ENCODE results near the gene CHPF.

The CHPF gene

DNA sequence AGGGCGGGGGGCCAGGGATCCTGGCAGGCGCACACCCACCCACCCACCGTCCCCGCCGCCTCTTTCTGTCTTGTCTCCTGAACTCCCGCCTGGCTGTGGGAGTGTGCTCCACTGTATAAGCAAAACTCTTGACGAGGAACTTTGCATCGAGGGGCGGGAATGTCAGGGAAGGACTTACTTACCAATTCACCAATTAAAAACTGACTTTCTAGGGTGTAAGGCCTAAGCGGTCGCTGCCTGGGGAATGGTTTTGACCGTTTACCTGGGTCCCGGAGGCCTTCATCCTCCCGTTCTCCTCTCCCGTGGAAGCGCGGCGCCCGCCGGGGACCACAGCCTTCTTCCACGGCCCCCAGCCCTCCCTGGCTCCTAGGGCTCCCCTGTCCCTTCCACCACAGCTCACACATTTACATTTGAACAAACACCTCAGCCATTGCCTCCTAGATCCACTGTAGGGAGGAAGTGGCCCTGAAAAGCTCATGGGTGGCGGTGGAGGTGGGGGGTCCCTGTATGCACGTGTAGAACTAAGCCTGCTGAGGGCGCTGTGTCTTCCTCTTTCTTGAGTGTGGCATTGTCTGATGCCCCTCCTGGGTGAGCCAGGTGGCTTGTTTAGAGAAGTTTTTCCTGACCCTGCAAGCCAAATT, 20.5 kb downstream of the CHPF start:
- Histone ChIP-seq H3K4me1 (ENCODE audit: insufficient read depth, low read length) (peaks cover 26% of the 10 kb centered on the region), H3K36me3 (ENCODE audit: insufficient read depth, low read length) (no peaks in the 10 kb centered on the region), H3K9ac (ENCODE audit: low read depth, low read length) (peak overlapping the region; percentile 42), H3K9me3 (ENCODE audit: control insufficient read depth, insufficient read depth, low read length) (no peaks in the 10 kb centered on the region)

GRCh38 chr2:219522111-219523030, 21.2 kb downstream of the CHPF start:
- Histone ChIP-seq H3K9ac (ENCODE audit: low read depth, low read length) (peak overlapping the region; percentile 42; the same call in 1 of the 2 replicates), H3K36me3 (ENCODE audit: insufficient read depth, low read length) (no peaks in the 10 kb centered on the region), H3K9me3 (ENCODE audit: control insufficient read depth, insufficient read depth, low read length) (no peaks in the 10 kb centered on the region), H3K4me1 (ENCODE audit: insufficient read depth, low read length) (peaks cover 26% of the 10 kb centered on the region)

- Histone ChIP-seq H3K9ac (ENCODE audit: low read depth, low read length) (0 out of 2 replicates have a peak overlapping the region, but pooled peaks have one; percentile 36), H3K9me3 (ENCODE audit: control insufficient read depth, insufficient read depth, low read length) (no peaks in the 10 kb centered on the region), H3K4me1 (ENCODE audit: insufficient read depth, low read length) (peaks cover 26% of the 10 kb centered on the region), H3K36me3 (ENCODE audit: insufficient read depth, low read length) (no peaks in the 10 kb centered on the region)
Observed at GRCh38 chr2:219521066-219521880, 22.3 kb downstream of the CHPF start.

GRCh38 chr2:219520079-219520478, 23.5 kb downstream of the CHPF start:
- Histone ChIP-seq H3K36me3 (ENCODE audit: insufficient read depth, low read length) (no peaks in the 10 kb centered on the region), H3K9me3 (ENCODE audit: control insufficient read depth, insufficient read depth, low read length) (no peaks in the 10 kb centered on the region), H3K9ac (ENCODE audit: low read depth, low read length) (no peak overlapping the region), H3K4me1 (ENCODE audit: insufficient read depth, low read length) (peaks cover 26% of the 10 kb centered on the region)

- H3K9me3 ChIP-seq (ENCODE audit: control insufficient read depth, insufficient read depth, low read length) = no peaks in the 10 kb centered on the region
- peaks cover 27% of the 10 kb centered on the region for H3K4me1 ChIP-seq (ENCODE audit: insufficient read depth, low read length)
- H3K9ac ChIP-seq (ENCODE audit: low read depth, low read length) = no peak overlapping the region
- no peaks in the 10 kb centered on the region for H3K36me3 ChIP-seq (ENCODE audit: insufficient read depth, low read length)
Observed at GRCh38 chr2:219519526-219519916, 24.1 kb downstream of the CHPF start.

DNA sequence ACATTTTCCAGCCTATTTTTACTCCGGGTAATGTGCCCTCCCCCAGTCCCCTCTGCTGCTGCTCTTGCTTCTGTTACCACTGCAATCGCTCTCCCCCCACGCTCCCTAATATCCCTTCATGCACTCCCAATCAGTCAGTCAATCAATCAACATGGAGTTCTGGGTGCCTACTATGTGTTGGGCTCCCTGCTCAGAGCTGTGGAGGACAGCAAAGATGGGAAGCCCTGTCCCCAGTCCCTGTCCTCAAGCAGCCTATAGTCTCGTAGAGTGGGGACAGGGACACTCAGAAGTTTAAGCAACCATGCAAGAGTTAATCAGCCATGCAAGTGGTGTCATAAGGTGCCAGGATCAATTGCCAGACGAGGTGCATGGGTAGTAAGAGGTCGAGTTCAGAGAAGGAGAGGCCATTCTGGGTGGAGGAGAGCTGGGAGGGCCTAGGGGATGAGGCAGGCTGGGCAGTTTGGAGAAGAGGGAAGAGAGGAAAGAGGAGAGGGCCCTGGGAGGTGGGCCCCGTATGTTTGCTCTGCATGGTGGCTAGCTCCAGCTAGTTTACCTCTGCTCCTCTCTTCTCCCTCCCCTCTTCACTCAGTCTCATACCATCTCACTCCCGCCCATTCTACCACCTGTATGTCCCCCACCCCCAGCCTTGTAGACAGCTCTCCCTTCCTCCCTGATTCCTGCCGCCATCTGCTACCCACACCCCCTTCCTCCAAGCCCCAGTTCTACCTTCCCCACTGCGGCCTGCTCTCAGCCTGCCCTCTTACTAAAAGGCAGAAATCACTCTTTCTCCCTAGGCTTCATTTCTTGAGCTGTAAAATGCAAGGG, 25.4 kb downstream of the CHPF start:
- Histone ChIP-seq H3K9ac (ENCODE audit: low read depth, low read length) (no peak overlapping the region), H3K9me3 (ENCODE audit: control insufficient read depth, insufficient read depth, low read length) (no peaks in the 10 kb centered on the region), H3K4me1 (ENCODE audit: insufficient read depth, low read length) (peaks cover 40% of the 10 kb centered on the region), H3K36me3 (ENCODE audit: insufficient read depth, low read length) (no peaks in the 10 kb centered on the region)

GRCh38 chr2:219516888-219517287, 26.7 kb downstream of the CHPF start:
- Histone ChIP-seq H3K4me1 (ENCODE audit: insufficient read depth, low read length) (peaks cover 52% of the 10 kb centered on the region), H3K36me3 (ENCODE audit: insufficient read depth, low read length) (no peaks in the 10 kb centered on the region), H3K9ac (ENCODE audit: low read depth, low read length) (no peak overlapping the region), H3K9me3 (ENCODE audit: control insufficient read depth, insufficient read depth, low read length) (no peaks in the 10 kb centered on the region)

DNA sequence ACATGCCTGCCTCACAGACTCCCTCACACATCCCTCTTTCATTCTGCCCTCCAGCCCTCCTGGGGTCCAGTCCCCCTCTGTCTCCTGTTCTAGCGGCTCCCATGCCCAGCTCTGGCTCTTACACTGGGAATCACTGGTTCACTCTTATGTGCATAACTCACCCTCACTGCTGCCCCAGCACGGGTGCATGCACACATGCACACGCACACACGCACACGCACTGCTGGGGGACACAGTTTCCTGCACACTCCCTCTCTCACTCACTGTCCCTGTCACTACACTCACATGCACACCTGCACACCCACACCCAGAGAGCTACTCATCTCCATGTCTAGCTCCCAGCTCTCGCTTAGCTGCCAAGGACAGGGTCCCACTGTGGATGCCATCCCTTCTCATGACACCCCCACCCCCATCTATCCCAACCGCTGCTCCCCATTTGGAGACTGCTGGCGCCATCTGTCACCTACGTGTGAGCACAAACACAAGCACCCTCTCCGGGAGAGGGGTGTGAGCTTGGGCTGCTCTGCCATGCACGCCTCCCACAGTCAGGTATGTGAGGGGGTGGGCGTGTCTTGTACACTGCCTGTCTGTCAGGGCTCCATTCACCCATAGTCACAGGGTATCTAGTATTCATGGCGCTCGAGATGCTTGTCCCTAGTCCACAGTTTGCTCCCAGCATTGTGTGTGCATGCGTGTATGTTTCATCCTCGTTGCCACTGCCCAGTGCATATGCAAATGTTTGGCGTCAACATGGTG, 27.6 kb downstream of the CHPF start:
- Histone ChIP-seq H3K4me1 (ENCODE audit: insufficient read depth, low read length) (peaks cover 49% of the 10 kb centered on the region), H3K36me3 (ENCODE audit: insufficient read depth, low read length) (no peaks in the 10 kb centered on the region), H3K9ac (ENCODE audit: low read depth, low read length) (no peak overlapping the region), H3K9me3 (ENCODE audit: control insufficient read depth, insufficient read depth, low read length) (no peaks in the 10 kb centered on the region)

DNA sequence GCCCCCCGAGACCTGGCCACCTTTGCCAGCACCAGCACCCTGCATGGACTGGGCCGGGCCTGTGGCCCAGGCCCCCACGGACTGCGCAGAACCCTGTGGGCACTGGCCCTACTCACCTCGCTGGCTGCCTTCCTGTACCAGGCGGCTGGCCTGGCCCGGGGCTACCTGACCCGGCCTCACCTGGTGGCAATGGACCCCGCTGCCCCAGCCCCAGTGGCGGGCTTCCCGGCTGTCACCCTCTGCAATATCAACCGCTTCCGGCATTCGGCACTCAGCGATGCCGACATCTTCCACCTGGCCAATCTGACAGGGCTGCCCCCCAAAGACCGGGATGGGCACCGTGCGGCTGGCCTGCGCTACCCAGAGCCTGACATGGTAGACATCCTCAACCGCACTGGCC, 28.8 kb downstream of the CHPF start:
- Histone ChIP-seq H3K4me1 (ENCODE audit: insufficient read depth, low read length) (peaks cover 41% of the 10 kb centered on the region), H3K36me3 (ENCODE audit: insufficient read depth, low read length) (no peaks in the 10 kb centered on the region), H3K9ac (ENCODE audit: low read depth, low read length) (no peak overlapping the region), H3K9me3 (ENCODE audit: control insufficient read depth, insufficient read depth, low read length) (no peaks in the 10 kb centered on the region)

DNA sequence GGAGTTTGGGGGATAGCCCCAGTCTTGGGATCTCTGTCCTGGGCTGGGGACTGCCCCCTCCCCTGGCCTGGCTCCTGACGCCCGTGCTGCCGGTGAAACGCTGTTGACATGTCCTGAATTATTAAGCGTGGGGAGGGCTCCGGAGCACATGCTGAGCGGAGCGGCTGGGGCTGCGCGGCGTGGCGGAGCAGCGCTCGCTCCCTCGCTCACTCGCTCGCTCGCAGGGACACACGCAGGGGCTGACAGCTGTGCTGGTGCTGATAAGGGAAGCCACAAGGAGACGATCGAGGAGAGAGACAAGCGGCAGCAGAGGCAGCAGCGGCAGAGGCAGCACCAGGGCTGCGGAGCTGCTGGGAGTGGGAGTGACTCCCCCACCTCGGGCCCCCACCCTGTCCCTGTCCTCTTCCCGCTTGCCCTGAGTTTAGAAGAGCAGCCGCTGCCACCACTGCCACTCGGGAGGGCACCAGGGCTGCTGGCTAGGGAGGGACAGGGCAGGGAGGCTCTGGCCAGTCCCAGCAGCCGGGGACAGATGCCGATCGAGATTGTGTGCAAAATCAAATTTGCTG, 29.3 kb downstream of the CHPF start, which contains the start of gene ASIC4:
Gene ASIC4, plus strand, starts transcription at position 287 of the 566 bp plus-strand sequence. Its CDS starts 243 bp downstream, at position 530.
- Histone ChIP-seq H3K36me3 (ENCODE audit: insufficient read depth, low read length) (no peaks in the 10 kb centered on the region), H3K4me1 (ENCODE audit: insufficient read depth, low read length) (peaks cover 38% of the 10 kb centered on the region), H3K9me3 (ENCODE audit: control insufficient read depth, insufficient read depth, low read length) (no peaks in the 10 kb centered on the region), H3K9ac (ENCODE audit: low read depth, low read length) (peak within 1 kb of the TSS; percentile 8; the same call in 1 of the 2 replicates)

- Histone ChIP-seq H3K9ac (ENCODE audit: low read depth, low read length) (peak overlapping the region; percentile 8; the same call in 1 of the 2 replicates), H3K36me3 (ENCODE audit: insufficient read depth, low read length) (no peaks in the 10 kb centered on the region), H3K9me3 (ENCODE audit: control insufficient read depth, insufficient read depth, low read length) (no peaks in the 10 kb centered on the region), H3K4me1 (ENCODE audit: insufficient read depth, low read length) (peaks cover 35% of the 10 kb centered on the region)
Observed at GRCh38 chr2:219513787-219514186, 29.8 kb downstream of the CHPF start.

- Histone ChIP-seq H3K9ac (ENCODE audit: low read depth, low read length) (no peak overlapping the region), H3K9me3 (ENCODE audit: control insufficient read depth, insufficient read depth, low read length) (no peaks in the 10 kb centered on the region), H3K36me3 (ENCODE audit: insufficient read depth, low read length) (no peaks in the 10 kb centered on the region), H3K4me1 (ENCODE audit: insufficient read depth, low read length) (peaks cover 37% of the 10 kb centered on the region)
Observed at GRCh38 chr2:219512524-219513216, 30.9 kb downstream of the CHPF start.

Measured in ES-I3 (cell line).